UCSD-AML1 (cell line): Measurements from ENCODE around the gene NDOR1.
A peak's percentile ranks its signal among the peaks of the same experiment; 100 is the strongest.

Experiments
- DNase-seq: peaks from one replicate; lab custom pipeline; 2025; ENCODE audit not compliant: unreplicated experiment; lab: John Stamatoyannopoulos, UW

The NDOR1 gene

GRCh38 chr9:137182836-137183235 lies 22.7 kb upstream of the NDOR1 start:
- no peak for DNase-seq

GRCh38 chr9:137183980-137184595 lies 21.4 kb upstream of the NDOR1 start:
- no peak for DNase-seq

- no peak for DNase-seq
Measured at GRCh38 chr9:137184881-137185660, 20.4 kb upstream of the NDOR1 start.

GRCh38 chr9:137185921-137186320 lies 19.6 kb upstream of the NDOR1 start:
- DNase-seq, result no peak

- no peak for DNase-seq
Measured at GRCh38 chr9:137186385-137186784, 19.1 kb upstream of the NDOR1 start.

- DNase-seq, result no peak
Measured at GRCh38 chr9:137187386-137187785, 18.1 kb upstream of the NDOR1 start.

- no peak for DNase-seq
Measured at GRCh38 chr9:137188086-137188489, 17.4 kb upstream of the NDOR1 start.

GRCh38 chr9:137188490-137189296 lies 16.8 kb upstream of the NDOR1 start, which contains the start of the genes ANAPC2 and SSNA1:
ANAPC2 (minus strand) TSS chr9:137188560; CDS start chr9:137188532, 28 bp downstream.
SSNA1 (plus strand) TSS chr9:137188676; CDS start chr9:137188727, 51 bp downstream.
- peak; percentile 97 for DNase-seq

DNA sequence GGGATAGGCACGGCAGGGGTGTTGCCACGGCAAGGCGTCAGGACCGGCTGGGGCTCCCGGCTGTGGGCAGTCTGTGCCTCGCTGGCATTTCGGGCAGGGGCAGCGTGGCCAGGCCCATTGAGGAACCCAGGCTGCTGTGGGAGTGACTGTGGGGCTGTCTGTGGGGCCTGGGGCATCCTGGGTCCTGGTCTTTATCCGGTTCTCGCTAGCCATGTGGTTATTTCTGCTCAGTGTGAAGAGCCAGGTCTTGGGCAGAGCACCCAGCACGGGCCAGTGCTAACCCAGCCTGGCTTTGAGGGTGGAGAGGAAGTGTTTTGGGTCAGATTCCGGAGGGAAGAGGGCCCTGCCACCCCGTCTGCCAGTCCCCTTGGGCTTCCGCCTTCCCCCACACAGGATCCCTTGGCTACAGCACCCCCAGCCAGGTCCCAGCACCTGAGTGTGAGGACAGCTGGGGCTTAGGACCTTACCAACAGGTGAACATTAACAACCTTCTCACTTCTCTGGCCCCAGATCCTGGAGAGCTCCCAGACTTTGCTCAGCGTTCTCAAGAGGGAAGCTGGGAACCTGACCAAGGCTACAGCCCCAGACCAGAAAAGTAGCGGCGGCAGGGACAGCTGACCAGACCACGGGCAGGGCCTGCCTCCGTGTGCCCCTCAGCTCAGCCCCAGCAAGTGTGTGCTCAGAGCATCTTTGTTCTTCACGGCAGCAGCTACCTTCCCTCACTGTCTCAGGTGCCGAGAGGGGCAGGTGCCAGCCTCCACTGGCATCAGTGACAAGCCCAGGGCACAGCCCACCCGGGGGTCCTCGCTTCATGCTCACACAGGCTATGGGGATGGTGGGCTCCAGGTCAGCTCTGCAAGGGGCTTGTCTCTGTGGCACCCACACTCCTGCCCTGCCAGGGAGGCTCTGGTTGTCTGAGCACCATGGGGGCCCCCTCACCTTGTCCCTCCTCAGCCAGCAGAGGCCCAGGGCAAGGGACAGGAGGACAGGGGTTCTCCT lies 15.9 kb upstream of the NDOR1 start:
- DNase-seq, result no peak

- DNase-seq, result no peak
Measured at GRCh38 chr9:137190315-137190856, 15.1 kb upstream of the NDOR1 start.

GRCh38 chr9:137191245-137191644 lies 14.3 kb upstream of the NDOR1 start:
- DNase-seq, result no peak

DNA sequence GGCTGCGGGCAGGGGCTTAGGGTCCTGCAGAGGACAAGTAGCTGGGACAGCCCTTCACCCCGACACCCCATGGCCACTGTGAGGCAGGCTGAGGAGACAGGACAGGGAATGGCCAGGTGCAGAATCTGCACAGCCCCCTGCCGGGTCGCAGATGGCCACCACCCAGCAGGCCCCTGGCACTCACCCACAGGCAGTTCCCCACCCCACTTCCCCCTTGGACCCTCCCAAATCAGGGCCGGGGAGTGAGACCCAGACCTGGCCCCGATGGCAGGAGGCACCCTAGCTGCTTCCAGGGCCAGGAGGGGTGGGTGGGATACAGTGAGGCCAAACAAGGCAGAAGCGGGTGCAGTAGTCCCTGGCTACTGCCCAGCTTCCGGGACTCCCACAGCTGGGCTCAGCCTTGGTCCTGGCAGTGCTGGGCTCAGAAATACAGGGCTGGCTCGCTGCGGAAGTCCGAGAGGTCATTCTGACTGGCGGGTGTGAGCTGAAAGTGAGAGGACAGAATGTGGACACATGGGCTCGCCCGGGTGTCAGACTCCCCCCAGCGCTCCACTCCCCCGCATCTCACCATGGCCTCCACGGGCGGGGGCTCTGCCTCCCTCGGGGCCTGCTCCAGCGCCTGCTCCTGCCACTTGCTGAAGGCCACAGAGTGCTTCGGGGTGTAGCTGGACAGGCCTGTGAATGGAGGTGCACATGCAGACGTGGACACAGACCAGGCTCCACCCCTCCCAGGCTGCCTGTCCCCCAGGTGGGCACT lies 13.6 kb upstream of the NDOR1 start:
- no peak for DNase-seq

DNA sequence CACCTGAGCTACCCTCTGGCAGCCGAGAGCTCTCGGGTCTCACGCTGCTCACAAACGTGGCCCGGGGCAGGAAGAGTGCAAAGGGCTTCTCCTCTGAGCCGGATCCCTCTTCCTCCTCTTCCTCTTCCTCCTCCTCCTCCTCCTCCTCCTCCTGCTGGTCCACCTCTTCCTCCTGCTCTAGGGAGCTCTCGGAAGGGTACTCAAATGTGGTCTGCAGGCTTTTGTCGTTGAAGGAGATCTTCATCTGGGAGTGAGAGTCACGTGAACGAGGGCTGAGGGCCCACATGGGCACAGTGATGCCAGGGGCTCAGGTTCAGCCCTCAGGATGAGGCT lies 13.1 kb upstream of the NDOR1 start:
- no peak for DNase-seq

- no peak for DNase-seq
Measured at GRCh38 chr9:137192859-137193258, 12.6 kb upstream of the NDOR1 start.

- no peak for DNase-seq
Measured at GRCh38 chr9:137193771-137194170, 11.7 kb upstream of the NDOR1 start.

- no peak for DNase-seq
Measured at GRCh38 chr9:137194388-137194787, 11.1 kb upstream of the NDOR1 start.

- no peak for DNase-seq
Measured at GRCh38 chr9:137194909-137195308, 10.6 kb upstream of the NDOR1 start.

- DNase-seq, result no peak
Measured at GRCh38 chr9:137195525-137196220, 9.8 kb upstream of the NDOR1 start.
